Vagina (tissue), 2 donors: ENCODE data around the gene MILR1. TPM values are rescaled to one million over a fixed set of nuclear protein-coding genes. Genes with fewer than 3 reads are reported as not detected.
"Not testable (repeated sequence)": the region's sequence is repeated elsewhere in the genome, so short reads cannot be mapped to it uniquely, and the experiment has no call there.

Experiments
- DNase-seq, 2 donors: peaks; one replicate each; pipeline ENCODE4 v3.0.0-alpha.2; 2017; ENCODE audit errors: extremely low spot score in 2 of 2
- H3K27ac ChIP-seq: fragments of 200-600 bp; sonication (generic); one replicate; pipeline ENCODE4 v1.5.1; 2019
- H3K27me3 ChIP-seq: fragments of 200-600 bp; sonication (generic); one replicate; pipeline ENCODE4 v1.5.1; 2019
- H3K36me3 ChIP-seq, 2 donors: fragments of 200-600 bp; sonication (generic); one replicate each; pipeline ENCODE4 v1.5.1; 2017 to 2019
- H3K4me1 ChIP-seq: fragments of 200-600 bp; sonication (generic); one replicate; pipeline ENCODE4 v1.5.1; 2019
- H3K4me3 ChIP-seq, 2 donors: fragments of 200-600 bp; sonication (generic); 1 replicate in 1 of 2; 2 replicates in 1 of 2; pipeline ENCODE4 v1.5.1; 2016 to 2019
- H3K9me3 ChIP-seq: fragments of 200-600 bp; sonication (generic); one replicate; pipeline ENCODE4 v1.5.1; 2019
- POLR2A ChIP-seq, 2 donors: fragments of 450-650 bp; IDR thresholded peaks; one replicate each; pipeline ENCODE4 v1.6.1; 2017; ENCODE audit warnings: antibody characterized with exemption in 2 of 2, mild to moderate bottlenecking in 2 of 2, moderate library complexity in 2 of 2
- POLR2AphosphoS5 ChIP-seq, 2 donors: sonication (generic); formaldehyde crosslinking; IDR thresholded peaks; one replicate each; pipeline ENCODE4 v1.9.0; 2017; ENCODE audit warnings: antibody characterized with exemption in 2 of 2, mild to moderate bottlenecking in 2 of 2, low read depth in 1 of 2; ENCODE audit not compliant: insufficient read depth in 1 of 2
- intact Hi-C: fragments of 100-400 bp; cut with DNase I; formaldehyde crosslinking; loops from one replicate; pipeline ENCODE4 v1.15.1; 2023
- total RNA-seq: library from RNA; depleted of rRNA; stranded (reverse); fragments of >200 nt; gene quantifications from one replicate; pipeline ENCODE4 v1.2.3, GENCODE V29; 2016
- TF ChIP-seq, protein P1 (sequence below), 3 experiments: fragments of 450-650 bp in 2 of 3; fragments of 200-600 bp in 1 of 3; sonication (generic) in 1 of 3; IDR thresholded peaks; one replicate each; pipeline ENCODE4 v1.5.1; 2017 to 2019; ENCODE audit warnings: antibody characterized with exemption in 3 of 3, mild to moderate bottlenecking in 2 of 3, moderate library complexity in 2 of 3

The MILR1 gene
- total RNA-seq, 1 donor from 2014 or later, result 11.0 TPM

DNA sequence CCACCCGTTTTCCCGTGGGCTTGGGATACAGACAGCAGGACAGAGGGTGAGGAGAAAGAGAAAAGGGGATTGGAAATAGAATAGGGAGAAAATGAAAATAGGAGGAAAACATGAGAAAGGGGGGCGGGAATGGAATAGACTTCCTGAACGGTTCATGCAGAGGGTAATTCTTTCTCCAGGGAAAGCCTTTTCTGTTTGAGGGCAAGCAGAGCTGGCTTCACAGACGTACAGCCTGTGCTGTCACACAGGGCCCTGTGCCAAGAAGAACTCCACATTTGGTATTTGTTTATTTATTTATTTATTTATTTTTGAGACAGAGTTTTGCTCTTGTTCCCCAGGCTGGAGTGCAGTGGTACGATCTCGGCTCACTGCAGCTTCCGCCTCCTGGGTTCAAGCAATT lies 12.0 kb downstream of the MILR1 start:
- DNase-seq, result no peak
- TF ChIP-seq, protein P1, sequence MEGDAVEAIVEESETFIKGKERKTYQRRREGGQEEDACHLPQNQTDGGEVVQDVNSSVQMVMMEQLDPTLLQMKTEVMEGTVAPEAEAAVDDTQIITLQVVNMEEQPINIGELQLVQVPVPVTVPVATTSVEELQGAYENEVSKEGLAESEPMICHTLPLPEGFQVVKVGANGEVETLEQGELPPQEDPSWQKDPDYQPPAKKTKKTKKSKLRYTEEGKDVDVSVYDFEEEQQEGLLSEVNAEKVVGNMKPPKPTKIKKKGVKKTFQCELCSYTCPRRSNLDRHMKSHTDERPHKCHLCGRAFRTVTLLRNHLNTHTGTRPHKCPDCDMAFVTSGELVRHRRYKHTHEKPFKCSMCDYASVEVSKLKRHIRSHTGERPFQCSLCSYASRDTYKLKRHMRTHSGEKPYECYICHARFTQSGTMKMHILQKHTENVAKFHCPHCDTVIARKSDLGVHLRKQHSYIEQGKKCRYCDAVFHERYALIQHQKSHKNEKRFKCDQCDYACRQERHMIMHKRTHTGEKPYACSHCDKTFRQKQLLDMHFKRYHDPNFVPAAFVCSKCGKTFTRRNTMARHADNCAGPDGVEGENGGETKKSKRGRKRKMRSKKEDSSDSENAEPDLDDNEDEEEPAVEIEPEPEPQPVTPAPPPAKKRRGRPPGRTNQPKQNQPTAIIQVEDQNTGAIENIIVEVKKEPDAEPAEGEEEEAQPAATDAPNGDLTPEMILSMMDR (IDR thresholded peaks at IDR 0.05), result no peak
- no peak for TF ChIP-seq POLR2A (IDR thresholded peaks at IDR 0.05)
- TF ChIP-seq POLR2AphosphoS5 (IDR thresholded peaks at IDR 0.05; ENCODE audit: insufficient read depth in 1 of 2, low read depth in 1 of 2), result no peak
- Histone ChIP-seq H3K27ac (no peak overlapping the region), H3K4me1 (no peaks in the 10 kb centered on the region), H3K4me3 (no peak overlapping the region), H3K9me3 (no peaks in the 10 kb centered on the region), H3K27me3 (no peaks in the 10 kb centered on the region), H3K36me3 (no peaks in the 10 kb centered on the region)
- intact Hi-C loops, result no loop called here

DNA sequence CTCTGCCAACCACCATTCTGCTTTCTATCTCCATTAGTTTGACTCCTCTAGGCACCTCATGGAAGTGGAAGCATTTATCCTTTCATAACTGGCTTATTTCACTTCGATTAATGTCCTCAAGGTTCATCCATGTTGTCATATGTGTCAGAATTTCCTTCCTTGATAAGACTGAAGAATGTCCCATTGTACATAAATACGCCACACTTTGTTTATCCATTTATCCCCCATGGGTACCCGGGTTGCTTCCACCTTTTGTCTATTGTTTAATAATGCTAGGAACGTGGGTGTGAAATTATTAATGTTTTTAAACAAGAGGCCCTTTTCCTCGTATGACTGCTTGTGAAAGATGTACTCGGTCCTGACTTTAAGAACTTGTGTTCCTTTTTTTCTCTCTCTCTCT lies 12.9 kb downstream of the MILR1 start:
- Histone ChIP-seq H3K4me1 (no peaks in the 10 kb centered on the region), H3K36me3 (no peaks in the 10 kb centered on the region), H3K4me3 (no peak overlapping the region), H3K9me3 (no peaks in the 10 kb centered on the region), H3K27ac (no peak overlapping the region), H3K27me3 (no peaks in the 10 kb centered on the region)
- intact Hi-C loops, result no loop called here
- TF ChIP-seq, protein P1 (IDR thresholded peaks at IDR 0.05), result no peak
- TF ChIP-seq POLR2AphosphoS5 (IDR thresholded peaks at IDR 0.05; ENCODE audit: insufficient read depth in 1 of 2, low read depth in 1 of 2) (no peak), POLR2A (IDR thresholded peaks at IDR 0.05) (no peak)
- no peak for DNase-seq

DNA sequence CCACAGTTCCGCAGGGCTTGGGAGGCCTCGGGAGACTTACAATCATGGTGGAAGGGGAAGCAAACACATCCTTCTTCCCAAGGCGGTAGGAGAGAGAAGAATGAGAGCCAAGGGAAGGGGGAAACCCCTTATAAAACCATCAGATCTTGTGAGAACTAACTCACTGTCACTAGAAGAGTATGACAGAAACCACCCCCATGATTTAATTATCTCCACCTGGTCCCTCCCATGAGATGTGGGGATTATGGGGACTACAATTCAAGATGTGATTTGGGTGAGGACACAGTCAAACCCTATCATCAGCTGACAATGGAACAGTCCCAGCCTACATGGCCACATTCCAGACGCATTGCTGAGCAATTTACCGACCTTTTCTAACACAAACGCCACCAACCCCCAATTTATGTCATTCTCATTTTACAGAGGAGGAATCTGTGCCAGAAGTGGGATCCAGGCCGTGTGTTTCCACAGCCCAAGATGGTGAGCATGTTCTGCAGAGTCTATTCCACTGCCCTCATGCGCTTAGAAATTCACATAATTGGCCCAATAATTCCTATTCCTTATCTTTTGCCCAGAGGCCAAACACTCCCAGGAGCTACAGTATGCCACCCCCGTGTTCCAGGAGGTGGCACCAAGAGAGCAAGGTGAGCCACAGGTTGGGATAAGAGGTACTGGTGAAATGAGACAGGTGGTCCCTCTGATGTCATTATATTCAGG lies 17.3 kb downstream of the MILR1 start:
- intact Hi-C loops, result no loop called here
- Histone ChIP-seq H3K9me3 (no peaks in the 10 kb centered on the region), H3K4me1 (no peaks in the 10 kb centered on the region)

GRCh38 chr17:64466834-64467233 lies 17.9 kb downstream of the MILR1 start:
- H3K9me3 ChIP-seq, H3K36me3 ChIP-seq, H3K4me3 ChIP-seq, H3K27ac ChIP-seq, DNase-seq, H3K4me1 ChIP-seq, H3K27me3 ChIP-seq, intact Hi-C loops: not testable (repeated sequence)

More for the DNA sequence above, 17.3 kb downstream of the MILR1 start:
- H3K27me3 ChIP-seq, result no peaks in the 10 kb centered on the region
- TF ChIP-seq, protein P1 (IDR thresholded peaks at IDR 0.05), result no peak
- no peak for TF ChIP-seq POLR2A (IDR thresholded peaks at IDR 0.05)
- no peak for TF ChIP-seq POLR2AphosphoS5 (IDR thresholded peaks at IDR 0.05; ENCODE audit: insufficient read depth in 1 of 2, low read depth in 1 of 2)
- no peak for DNase-seq
- H3K27ac ChIP-seq, result no peak overlapping the region
- no peaks in the 10 kb centered on the region for H3K36me3 ChIP-seq
- H3K4me3 ChIP-seq, result no peak overlapping the region

- H3K36me3 ChIP-seq, result no peaks in the 10 kb centered on the region
- H3K4me3 ChIP-seq, result no peak overlapping the region
- H3K27ac ChIP-seq, result no peak overlapping the region
- intact Hi-C loops, result no loop called here
- H3K9me3 ChIP-seq, result no peaks in the 10 kb centered on the region
- no peaks in the 10 kb centered on the region for H3K4me1 ChIP-seq
- no peak for DNase-seq
- no peaks in the 10 kb centered on the region for H3K27me3 ChIP-seq
- TF ChIP-seq POLR2A (IDR thresholded peaks at IDR 0.05) (no peak), POLR2AphosphoS5 (IDR thresholded peaks at IDR 0.05; ENCODE audit: insufficient read depth in 1 of 2, low read depth in 1 of 2) (no peak)
- TF ChIP-seq, protein P1 (IDR thresholded peaks at IDR 0.05), result no peak
These were observed 21.7 kb downstream of the MILR1 start for GRCh38 chr17:64470625-64471024.
